HCT116 (cell line): Measurements from ENCODE around the gene COL26A1. TPM values are rescaled to one million over a fixed set of nuclear protein-coding genes. Genes with fewer than 3 reads are reported as not detected.

Experiments
- ATAC-seq: fragments of 200-7000 bp; cut with Tn5 transposase; 2 replicates; pipeline ENCODE4 v1.9.1; 2020; ENCODE audit warnings: mild to moderate bottlenecking, moderate library complexity
- BruUV-seq: library from RNA; stranded (reverse); fragments of 400-500 nt; replicated peaks from 2 replicates; lab custom pipeline; 2021; lab: Mats Ljungman, UMichigan
- CTCF ChIA-PET: fragments of 300-600 bp; sonication (Branson Sonifier 250); formaldehyde crosslinking; loops from one replicate; lab custom pipeline; 2021; ENCODE audit warnings: antibody characterized with exemption; lab: Charles Lee
- POLR2A ChIA-PET: fragments of 300-600, 350-600 bp; sonication (Branson Sonifier 250); formaldehyde crosslinking; loops from one replicate; lab custom pipeline; 2021; ENCODE audit warnings: antibody characterized with exemption; lab: Charles Lee
- RAD21 ChIA-PET, 2 experiments: fragments of 300-600 bp; sonication (Branson Sonifier 250); formaldehyde crosslinking; loops; one replicate each; lab custom pipeline; 2023; ENCODE audit warnings: low total read pairs in 2 of 2; ENCODE audit not compliant: uncharacterized antibody in 2 of 2, unreplicated experiment in 2 of 2, low non-redundant PET in 1 of 2; lab: Charles Lee
- DNase-seq: peaks from one replicate; pipeline ENCODE4 v3.0.0-alpha.2; 2010; ENCODE audit warnings: low read depth, low spot score
- H2AFZ ChIP-seq: fragments of 200-600 bp; shearing (Covaris generic), sonication (generic); 2 replicates; pipeline ENCODE4 v1.6.1; 2017; ENCODE audit warnings: low read depth, mixed run types, mixed read lengths, antibody characterized with exemption, low read length; ENCODE audit not compliant: poor library complexity, severe bottlenecking
- H3K27ac ChIP-seq: 2 replicates; pipeline ENCODE4 v1.5.1; 2012; ENCODE audit warnings: low read depth, low read length
- H3K27me3 ChIP-seq: fragments of 200-600 bp; sonication (generic); 2 replicates; pipeline ENCODE4 v1.6.1; 2016; ENCODE audit warnings: mixed run types, low read length, mixed read lengths; ENCODE audit not compliant: insufficient read depth
- H3K36me3 ChIP-seq, 2 experiments: fragments of 200-500 bp in 1 of 2; fragments of 200-600 bp in 1 of 2; sonication (Bioruptor generic) in 1 of 2; sonication (generic) in 1 of 2; 2 replicates each; pipeline versions ENCODE4 v1.5.1 to v1.6.1; 2014 to 2016; ENCODE audit warnings: low read length in 2 of 2, inconsistent platforms in 1 of 2, mixed read lengths in 1 of 2, mixed run types in 1 of 2; ENCODE audit not compliant: insufficient read depth in 2 of 2, control insufficient read depth in 1 of 2
- H3K4me1 ChIP-seq, 2 experiments: fragments of 200-600 bp in 1 of 2; sonication (generic) in 1 of 2; 2 replicates each; pipeline versions ENCODE4 v1.5.1 to v1.6.1; 2012 to 2017; ENCODE audit warnings: low read length in 2 of 2, inconsistent platforms in 1 of 2, mild to moderate bottlenecking in 1 of 2, mixed read lengths in 1 of 2, mixed run types in 1 of 2, moderate library complexity in 1 of 2; ENCODE audit not compliant: insufficient read depth in 2 of 2, control insufficient read depth in 1 of 2
- H3K4me2 ChIP-seq: fragments of 200-600 bp; sonication (generic); 2 replicates; pipeline ENCODE4 v1.6.1; 2017; ENCODE audit warnings: mixed run types, low read length, mixed read lengths
- H3K4me3 ChIP-seq, 2 experiments: fragments of 200-600 bp in 1 of 2; sonication (generic) in 1 of 2; replicated peaks in 1 of 2; 2 replicates each; pipeline ENCODE4 v1.5.1; 2011 to 2016; ENCODE audit warnings: low read length in 2 of 2, control low read depth in 1 of 2, low read depth in 1 of 2, mild to moderate bottlenecking in 1 of 2, mixed read lengths in 1 of 2, mixed run types in 1 of 2
- H3K79me2 ChIP-seq: fragments of 200-600 bp; sonication (generic); 2 replicates; pipeline ENCODE4 v1.6.1; 2017; ENCODE audit warnings: mild to moderate bottlenecking, mixed run types, low read length, moderate library complexity, mixed read lengths; ENCODE audit not compliant: insufficient read depth
- H3K9ac ChIP-seq: fragments of 200-600 bp; sonication (generic); 2 replicates; pipeline ENCODE4 v1.6.1; 2016; ENCODE audit warnings: low read length, mixed read lengths
- H3K9me2 ChIP-seq: fragments of 200-600 bp; sonication (generic), shearing (Covaris generic); 2 replicates; pipeline ENCODE4 v1.6.1; 2017; ENCODE audit warnings: mixed run types, mild to moderate bottlenecking, moderate library complexity; ENCODE audit not compliant: insufficient read depth
- H3K9me3 ChIP-seq, 2 experiments: fragments of 200-500 bp in 1 of 2; fragments of 200-600 bp in 1 of 2; sonication (Bioruptor generic) in 1 of 2; sonication (generic) in 1 of 2; 2 replicates each; pipeline ENCODE4 v1.6.1; 2014 to 2017; ENCODE audit warnings: low read length in 2 of 2, mixed read lengths in 2 of 2, inconsistent platforms in 1 of 2, low read depth in 1 of 2, mild to moderate bottlenecking in 1 of 2, mixed run types in 1 of 2, moderate library complexity in 1 of 2; ENCODE audit not compliant: control insufficient read depth in 1 of 2, insufficient read depth in 1 of 2
- H4K20me1 ChIP-seq: fragments of 200-600 bp; sonication (generic), shearing (Covaris generic); 2 replicates; pipeline ENCODE4 v1.6.1; 2017; ENCODE audit warnings: mixed run types, mild to moderate bottlenecking, moderate library complexity; ENCODE audit not compliant: insufficient read depth
- ATF3 ChIP-seq: IDR thresholded peaks from 2 replicates; pipeline ENCODE4 v1.6.1; 2012
- CBX3 ChIP-seq: IDR thresholded peaks from 2 replicates; pipeline ENCODE4 v1.6.1; 2012; ENCODE audit warnings: low read depth
- CEBPB ChIP-seq: IDR thresholded peaks from 2 replicates; pipeline ENCODE4 v1.6.1; 2012; ENCODE audit warnings: low read depth
- EGR1 ChIP-seq: IDR thresholded peaks from 2 replicates; pipeline ENCODE4 v1.6.1; 2012; ENCODE audit warnings: low read depth
- EZH2 ChIP-seq: fragments of 200-600 bp; sonication (generic); IDR thresholded peaks from 2 replicates; pipeline ENCODE4 v1.6.1; 2017; ENCODE audit warnings: antibody characterized with exemption, mixed run types
- EZH2phosphoT487 ChIP-seq: fragments of 200-600 bp; IDR thresholded peaks from 2 replicates; pipeline ENCODE4 v1.6.1; 2018; ENCODE audit warnings: antibody characterized with exemption, borderline replicate concordance
- POLR2A ChIP-seq: IDR thresholded peaks from 2 replicates; pipeline ENCODE4 v1.7.0; 2011; ENCODE audit warnings: borderline replicate concordance; ENCODE audit not compliant: insufficient read depth, insufficient read length; ENCODE audit errors: extremely low read depth
- POLR2AphosphoS5 ChIP-seq: IDR thresholded peaks from 2 replicates; pipeline ENCODE4 v1.6.1; 2011; ENCODE audit warnings: mild to moderate bottlenecking, low read depth, low read length, moderate library complexity
- REST ChIP-seq: IDR thresholded peaks from 2 replicates; pipeline ENCODE4 v1.6.1; 2012; ENCODE audit warnings: low read depth
- SP1 ChIP-seq: IDR thresholded peaks from 2 replicates; pipeline ENCODE4 v1.6.1; 2012; ENCODE audit warnings: low read depth
- TCF7L2 ChIP-seq: IDR thresholded peaks from 2 replicates; pipeline ENCODE4 v1.7.0; 2011; ENCODE audit warnings: borderline replicate concordance, inconsistent platforms; ENCODE audit not compliant: insufficient read depth, insufficient read length; ENCODE audit errors: extremely low read depth
- YY1 ChIP-seq: IDR thresholded peaks from 2 replicates; pipeline ENCODE4 v1.6.1; 2011; ENCODE audit warnings: low read length, low read depth, moderate library complexity, mild to moderate bottlenecking; ENCODE audit not compliant: insufficient replicate concordance; ENCODE audit errors: extremely low read depth
- ZFX ChIP-seq: fragments of 450-650 bp; IDR thresholded peaks from 2 replicates; pipeline ENCODE4 v1.6.1; 2017
- ZNF274 ChIP-seq: fragments of 200-500 bp; sonication (Bioruptor generic); IDR thresholded peaks from 2 replicates; pipeline ENCODE4 v1.6.1; 2014; ENCODE audit warnings: mild to moderate bottlenecking, low read depth, low read length, inconsistent platforms
- intact Hi-C: fragments of 100-400 bp; cut with micrococcal nuclease; formaldehyde crosslinking; loops from 2 replicates; pipeline ENCODE4 v1.10.0; 2022
- total RNA-seq: library from RNA; stranded (reverse); gene quantifications from one replicate; pipeline ENCODE4 v1.2.1, GENCODE V29; 2021; ENCODE audit not compliant: unreplicated experiment
- TF ChIP-seq, protein P1 (sequence below): IDR thresholded peaks from 2 replicates; pipeline ENCODE4 v1.6.1; 2012

COL26A1 gene
- total RNA-seq, 1 experiment from 2014 or later: 0.27 TPM

GRCh38 chr7:101378751-101379174 is 16.1 kb downstream of the COL26A1 start:
- Histone ChIP-seq H3K79me2 (no peaks in the 10 kb centered on the region), H3K4me3 (no peak overlapping the region), H3K27ac (no peak overlapping the region), H3K36me3 (no peaks in the 10 kb centered on the region), H3K27me3 (no peaks in the 10 kb centered on the region; the same call in 1 of the 2 replicates), H3K4me2 (no peak overlapping the region), H3K9me3 (no peaks in the 10 kb centered on the region), H4K20me1 (no peaks in the 10 kb centered on the region), H2AFZ (no peak overlapping the region), H3K4me1 (no peaks in the 10 kb centered on the region; a peak in 1 of 4 replicates), H3K9ac (no peak overlapping the region), H3K9me2 (no peaks in the 10 kb centered on the region)
- ATAC-seq (no peak), DNase-seq (no peak)
- intact Hi-C loops: no loop called here
- TF ChIP-seq EGR1: no peak
- TF ChIP-seq TCF7L2: no peak
- TF ChIP-seq ZNF274: no peak
- no peak for TF ChIP-seq YY1
- TF ChIP-seq REST: no peak
- TF ChIP-seq, protein P1, sequence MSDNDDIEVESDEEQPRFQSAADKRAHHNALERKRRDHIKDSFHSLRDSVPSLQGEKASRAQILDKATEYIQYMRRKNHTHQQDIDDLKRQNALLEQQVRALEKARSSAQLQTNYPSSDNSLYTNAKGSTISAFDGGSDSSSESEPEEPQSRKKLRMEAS: no peak
- TF ChIP-seq EZH2phosphoT487: no peak
- no peak for TF ChIP-seq ATF3
- no peak for TF ChIP-seq EZH2
- no peak for TF ChIP-seq SP1
- no peak for TF ChIP-seq POLR2AphosphoS5
- no peak for TF ChIP-seq CEBPB
- no peak for TF ChIP-seq POLR2A
- no peak for TF ChIP-seq ZFX
- TF ChIP-seq CBX3: no peak
- ChIA-PET RAD21 (no interaction called here), CTCF (no interaction called here), POLR2A (no interaction called here)
- BruUV-seq: no TSS peak
